ENCODE measurements around the gene ALKBH6. TPM values are rescaled to one million over a fixed set of nuclear protein-coding genes. Genes with fewer than 3 reads are reported as not detected.
"Not testable (repeated sequence)": the region's sequence is repeated elsewhere in the genome, so short reads cannot be mapped to it uniquely, and the experiment has no call there.

ALKBH6 gene
- total RNA-seq, 2 donors from 2014 or later = 16.2 to 16.5 TPM

GRCh38 chr19:36047835-36048234 is 33.8 kb upstream of the ALKBH6 start:
- Histone ChIP-seq H3K27ac (no peak overlapping the region), H3K4me1 (no peaks in the 10 kb centered on the region)

GRCh38 chr19:36046443-36047050 is 32.5 kb upstream of the ALKBH6 start:
- no peak for TF ChIP-seq CTCF (IDR thresholded peaks at IDR 0.05)
- DNase-seq (ENCODE audit: low spot score) = no peak
- H3K9me3 ChIP-seq = no peaks in the 10 kb centered on the region
- H3K4me3 ChIP-seq = no peak overlapping the region
- H3K4me1 ChIP-seq = peaks cover 0 to 7% of the 10 kb centered on the region in 2 donors
- no peaks in the 10 kb centered on the region for H3K27me3 ChIP-seq
- no peak overlapping the region for H3K27ac ChIP-seq
- no peaks in the 10 kb centered on the region for H3K36me3 ChIP-seq

More at GRCh38 chr19:36047835-36048234, 33.8 kb upstream of the ALKBH6 start:
- Histone ChIP-seq H3K36me3 (no peaks in the 10 kb centered on the region), H3K27me3 (no peaks in the 10 kb centered on the region), H3K4me3 (no peak overlapping the region), H3K9me3 (no peaks in the 10 kb centered on the region)
- TF ChIP-seq CTCF (IDR thresholded peaks at IDR 0.05) = no peak
- no peak for DNase-seq (ENCODE audit: low spot score)

GRCh38 chr19:36043952-36044351 is 29.9 kb upstream of the ALKBH6 start:
- H3K27me3 ChIP-seq = no peaks in the 10 kb centered on the region
- no peaks in the 10 kb centered on the region for H3K36me3 ChIP-seq
- no peak overlapping the region for H3K4me3 ChIP-seq
- no peak overlapping the region for H3K27ac ChIP-seq
- TF ChIP-seq CTCF (IDR thresholded peaks at IDR 0.05) = no peak
- H3K4me1 ChIP-seq = peaks cover 0 to 8% of the 10 kb centered on the region in 2 donors
- no peaks in the 10 kb centered on the region for H3K9me3 ChIP-seq
- no peak for DNase-seq (ENCODE audit: low spot score)

- no peaks in the 10 kb centered on the region for H3K36me3 ChIP-seq
- DNase-seq (ENCODE audit: low spot score) = no peak
- H3K27me3 ChIP-seq = no peaks in the 10 kb centered on the region
- H3K9me3 ChIP-seq = no peaks in the 10 kb centered on the region
- peaks cover 0 to 8% of the 10 kb centered on the region in 2 donors for H3K4me1 ChIP-seq
- no peak overlapping the region for H3K4me3 ChIP-seq
- TF ChIP-seq CTCF (IDR thresholded peaks at IDR 0.05) = no peak
- peak overlapping the region in 1 of 2 donors; percentile 17 for H3K27ac ChIP-seq
Measured at GRCh38 chr19:36041831-36042230, 27.8 kb upstream of the ALKBH6 start.

GRCh38 chr19:36041092-36041491 is 27.1 kb upstream of the ALKBH6 start:
- not testable (repeated sequence) for H3K36me3 ChIP-seq; H3K4me3 ChIP-seq; H3K4me1 ChIP-seq; H3K27me3 ChIP-seq; DNase-seq (ENCODE audit: low spot score); H3K9me3 ChIP-seq
- H3K27ac ChIP-seq = peak overlapping the region in 1 of 2 donors; percentile 17

- H3K4me3 ChIP-seq = no peak overlapping the region
- no peaks in the 10 kb centered on the region for H3K36me3 ChIP-seq
- H3K9me3 ChIP-seq = no peaks in the 10 kb centered on the region
- no peak for TF ChIP-seq CTCF (IDR thresholded peaks at IDR 0.05)
- no peaks in the 10 kb centered on the region for H3K27me3 ChIP-seq
- H3K27ac ChIP-seq = no peak overlapping the region
- no peak for DNase-seq (ENCODE audit: low spot score)
- peaks cover 0 to 8% of the 10 kb centered on the region in 2 donors for H3K4me1 ChIP-seq
Measured at GRCh38 chr19:36040495-36040894, 26.5 kb upstream of the ALKBH6 start.

All from right atrium auricular region (tissue), 2 donors.